ENCODE data around the gene SNAPIN. TPM values are rescaled to one million over a fixed set of nuclear protein-coding genes. Genes with fewer than 3 reads are reported as not detected.
A peak's percentile ranks its signal among the peaks of the same experiment; 100 is the strongest.

Gene SNAPIN
- total and polyA plus RNA-seq, 9 of the 15 experiments (the other 6 are each of a cell fraction or from before 2014, with no cell fraction given) = 11.2 to 43.9 (median 32.3) TPM

GRCh38 chr1:153611356-153611755, 47.1 kb upstream of the SNAPIN start:
- no peak overlapping the region for H3K4me2 ChIP-seq (ENCODE audit: insufficient read depth, low read length)

More at GRCh38 chr1:153611356-153611755, 47.1 kb upstream of the SNAPIN start:
- Histone ChIP-seq H3K79me2 (ENCODE audit: control insufficient read depth, insufficient read depth, low read length) (no peaks in the 10 kb centered on the region), H3K9me1 (ENCODE audit: control insufficient read depth, insufficient read depth, low read length) (peaks cover 6% of the 10 kb centered on the region), H3K27me3 (ENCODE audit: control insufficient read depth in 2 of 2, insufficient read depth in 2 of 2, low read length in 2 of 2) (no peaks in the 10 kb centered on the region), H4K20me1 (replicated peaks; ENCODE audit: control insufficient read depth, insufficient read depth, low read length) (no peaks in the 10 kb centered on the region), H3K4me3 (no peak overlapping the region), H3K9me3 (replicated peaks; ENCODE audit: control insufficient read depth, insufficient read depth, low read depth, low read length) (no peaks in the 10 kb centered on the region), H3K4me1 (replicated peaks in 1 of 2; ENCODE audit: control insufficient read depth in 2 of 2, insufficient read depth in 2 of 2, low read length in 2 of 2) (peaks cover 36 to 55% of the 10 kb centered on the region in 2 experiments), H3K27ac (ENCODE audit: extremely low read depth, low read depth, low read length) (no peak overlapping the region), H2AFZ (ENCODE audit: low read depth, low read length) (no peak overlapping the region), H3K36me3 (ENCODE audit: control insufficient read depth, insufficient read depth, low read length) (no peaks in the 10 kb centered on the region), H3K9ac (ENCODE audit: insufficient read depth in 1 of 2, low read depth in 2 of 2, low read length in 2 of 2) (no peak overlapping the region)
- intact Hi-C loops (cut with micrococcal nuclease) = no loop called here
- 67% methylated on average over 1 of the region's 1 CpG for WGBS (ENCODE audit: insufficient coverage, low coverage, missing lambda C conversion rate)
- FAIRE-seq = no peak
- ChIA-PET POLR2A (interaction anchor here (0.7 to 4.1 kb wide), 5 partner anchors 8 to 24 kb away, joined by 3 to 23 read pairs (median 4); partner anchors contain the start of genes S100A1 and S100A13), CTCF (ENCODE audit: low intra/inter-chr PET ratio) (no interaction called here)
- ATAC-seq = no peak
- BruUV-seq (replicated peaks) = no TSS peak
- DNase-seq (ENCODE audit: extremely low read depth in 1 of 4, low spot score in 3 of 4) = no peak
- TF ChIP-seq ZNF316 (IDR thresholded peaks at IDR 0.05) (peak; percentile 54), ZNF24 (IDR thresholded peaks at IDR 0.05) (peak; percentile 95), TRIM25 (IDR thresholded peaks at IDR 0.05; ENCODE audit: borderline replicate concordance) (no peak), ZHX1 (conservative IDR thresholded peaks at IDR 0.05; ENCODE audit: low read length) (no peak), SMARCC2 (IDR thresholded peaks at IDR 0.05; ENCODE audit: low read depth) (no peak), C11orf30 (IDR thresholded peaks at IDR 0.05; ENCODE audit: low read depth) (peak; percentile 29; the same call in 1 of the 2 replicates), NFE2 (IDR thresholded peaks at IDR 0.05; ENCODE audit: low read depth) (0 out of 2 replicates have a peak, but pooled peaks have one; percentile 6), ELK3 (CRISPR knock-in tag; IDR thresholded peaks at IDR 0.05) (no peak), RNF2 (IDR thresholded peaks at IDR 0.05) (no peak), ILK (tag; IDR thresholded peaks at IDR 0.05; ENCODE audit: borderline replicate concordance, low read depth) (no peak), ETS1 (conservative IDR thresholded peaks at IDR 0.05; ENCODE audit: control insufficient read depth, low read depth, low read length) (no peak)
- in situ Hi-C loops (cut with MboI) = no loop called here

Data from K562 (cell line).